AG04450 (cell line): ENCODE data around the gene DNAH10. TPM values are rescaled to one million over a fixed set of nuclear protein-coding genes. Genes with fewer than 3 reads are reported as not detected.
A peak's percentile ranks its signal among the peaks of the same experiment; 100 is the strongest.

Experiments
- CTCF ChIA-PET: fragments of 300-600, 350-600 bp; formaldehyde crosslinking; extraction: SDS; loops from one replicate; lab custom pipeline; 2022; ENCODE audit warnings: antibody characterized with exemption, inconsistent platforms; lab: Charles Lee
- POLR2A ChIA-PET: fragments of 350-600 bp; formaldehyde crosslinking; extraction: SDS; loops from one replicate; lab custom pipeline; 2021; ENCODE audit warnings: antibody characterized with exemption, inconsistent platforms; lab: Yijun Ruan, JAX
- DNase-seq: peaks from one replicate; pipeline ENCODE4 v3.0.0-alpha.2; 2011; ENCODE audit warnings: low read depth, low spot score
- H3K27ac ChIP-seq: one replicate; pipeline ENCODE4 v1.5.1; 2012; ENCODE audit warnings: low read depth, low read length, control low read depth
- H3K27me3 ChIP-seq: one replicate; pipeline ENCODE4 v1.6.0; 2012; ENCODE audit warnings: low read length; ENCODE audit not compliant: control insufficient read depth, insufficient read depth
- H3K4me3 ChIP-seq: 2 replicates; pipeline ENCODE4 v1.5.1; 2011; ENCODE audit warnings: mild to moderate bottlenecking, low read depth, low read length, control low read depth
- H3K9me3 ChIP-seq: 2 replicates; pipeline ENCODE4 v1.5.1; 2012; ENCODE audit warnings: low read length; ENCODE audit not compliant: control insufficient read depth, insufficient read depth
- CTCF ChIP-seq: IDR thresholded peaks from 2 replicates; pipeline ENCODE4 v1.5.1; 2011; ENCODE audit warnings: low read depth, low read length, control low read depth, inconsistent platforms
- polyA plus RNA-seq: library from polyadenylated mRNA; depleted of rRNA; stranded (reverse); fragments of >200 nt; gene quantifications from 2 replicates; pipeline ENCODE4 v1.2.3, GENCODE V29; 2011

Gene DNAH10
- polyA plus RNA-seq, 1 experiment: 9.1 TPM

GRCh38 chr12:123713823-123714585 is 48.1 kb upstream of the DNAH10 start:
- DNase-seq: no peak
- no peaks in the 10 kb centered on the region; the same call in 1 of the 2 replicates for H3K9me3 ChIP-seq
- TF ChIP-seq CTCF: no peak
- CTCF ChIA-PET: no interaction called here
- peak overlapping the region; percentile 86 for H3K4me3 ChIP-seq
- no peaks in the 10 kb centered on the region for H3K27me3 ChIP-seq
- no peak overlapping the region for H3K27ac ChIP-seq
- POLR2A ChIA-PET: no interaction called here

GRCh38 chr12:123715195-123715594 is 46.9 kb upstream of the DNAH10 start:
- TF ChIP-seq CTCF: no peak
- no peak for DNase-seq

GRCh38 chr12:123717350-123717749 is 44.8 kb upstream of the DNAH10 start:
- no peaks in the 10 kb centered on the region; the same call in 1 of the 2 replicates for H3K9me3 ChIP-seq
- TF ChIP-seq CTCF: no peak
- H3K27me3 ChIP-seq: no peaks in the 10 kb centered on the region
- H3K4me3 ChIP-seq: no peak overlapping the region
- H3K27ac ChIP-seq: no peak overlapping the region
- ChIA-PET POLR2A (interaction anchor here (0.7 kb wide), 1 partner anchor 780 kb away, joined by 3 read pairs; no protein-coding TSS in a partner anchor), CTCF (no interaction called here)
- DNase-seq: no peak

More at GRCh38 chr12:123715195-123715594, 46.9 kb upstream of the DNAH10 start:
- Histone ChIP-seq H3K27me3 (no peaks in the 10 kb centered on the region), H3K9me3 (no peaks in the 10 kb centered on the region; the same call in 1 of the 2 replicates), H3K4me3 (no peak overlapping the region), H3K27ac (no peak overlapping the region)
- CTCF ChIA-PET: no interaction called here
- POLR2A ChIA-PET: no interaction called here

- TF ChIP-seq CTCF: no peak
- Histone ChIP-seq H3K4me3 (no peak overlapping the region), H3K27me3 (no peaks in the 10 kb centered on the region), H3K27ac (no peak overlapping the region), H3K9me3 (no peaks in the 10 kb centered on the region)
- POLR2A ChIA-PET: no interaction called here
- no peak for DNase-seq
- CTCF ChIA-PET: no interaction called here
Measured at GRCh38 chr12:123720141-123720814, 41.8 kb upstream of the DNAH10 start.

GRCh38 chr12:123721245-123721644 is 40.9 kb upstream of the DNAH10 start:
- no peak for TF ChIP-seq CTCF
- DNase-seq: no peak
- ChIA-PET CTCF (no interaction called here), POLR2A (no interaction called here)
- H3K27me3 ChIP-seq: no peaks in the 10 kb centered on the region
- no peak overlapping the region for H3K4me3 ChIP-seq
- no peaks in the 10 kb centered on the region for H3K9me3 ChIP-seq
- no peak overlapping the region for H3K27ac ChIP-seq
